Measurements from ENCODE around the gene STAC.

STAC gene, protein sequence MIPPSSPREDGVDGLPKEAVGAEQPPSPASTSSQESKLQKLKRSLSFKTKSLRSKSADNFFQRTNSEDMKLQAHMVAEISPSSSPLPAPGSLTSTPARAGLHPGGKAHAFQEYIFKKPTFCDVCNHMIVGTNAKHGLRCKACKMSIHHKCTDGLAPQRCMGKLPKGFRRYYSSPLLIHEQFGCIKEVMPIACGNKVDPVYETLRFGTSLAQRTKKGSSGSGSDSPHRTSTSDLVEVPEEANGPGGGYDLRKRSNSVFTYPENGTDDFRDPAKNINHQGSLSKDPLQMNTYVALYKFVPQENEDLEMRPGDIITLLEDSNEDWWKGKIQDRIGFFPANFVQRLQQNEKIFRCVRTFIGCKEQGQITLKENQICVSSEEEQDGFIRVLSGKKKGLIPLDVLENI

DNA sequence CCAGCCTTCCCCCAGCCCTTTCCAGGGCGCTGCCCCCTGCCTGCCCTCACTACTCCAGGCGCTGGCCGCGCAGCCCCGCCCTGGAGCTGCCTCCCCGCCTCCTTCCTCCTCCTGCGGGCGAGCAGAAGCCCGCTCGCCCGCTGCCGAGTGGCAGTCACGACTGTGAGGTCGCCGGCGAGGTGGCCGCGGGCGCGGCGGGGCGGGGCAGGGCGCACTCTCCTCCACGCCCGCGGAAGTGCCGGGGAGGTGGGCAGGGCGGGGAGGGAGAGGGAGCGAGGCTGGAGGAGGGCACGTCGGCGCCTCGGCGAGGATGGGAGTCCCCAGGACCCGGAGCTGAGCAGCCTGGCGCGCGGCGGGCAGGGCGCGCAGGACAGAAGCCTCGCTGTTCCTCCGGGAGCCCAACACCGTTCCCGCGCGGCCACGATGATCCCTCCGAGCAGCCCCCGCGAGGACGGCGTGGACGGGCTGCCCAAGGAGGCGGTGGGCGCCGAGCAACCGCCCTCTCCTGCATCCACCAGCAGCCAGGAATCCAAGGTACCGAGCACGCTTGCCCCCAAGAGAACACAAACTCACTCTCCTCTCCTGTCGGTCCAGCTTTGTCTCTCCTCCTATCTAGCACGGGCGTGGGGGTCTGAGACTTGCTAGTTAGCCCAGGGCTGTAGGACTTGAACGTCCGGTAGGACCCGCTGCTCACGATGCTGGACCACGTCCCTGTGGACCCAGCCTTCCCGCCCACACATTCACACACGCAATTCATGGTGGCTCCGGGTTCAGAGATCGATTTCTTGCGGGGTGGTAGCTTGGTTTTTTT, at the start of gene STAC:
STAC (plus strand) TSS at position 284 of the 811 bp plus-strand sequence; CDS start at position 424, 140 bp downstream.
- DNase-seq (ENCODE audit: low read depth in 2 of 2) = no peak

DNA sequence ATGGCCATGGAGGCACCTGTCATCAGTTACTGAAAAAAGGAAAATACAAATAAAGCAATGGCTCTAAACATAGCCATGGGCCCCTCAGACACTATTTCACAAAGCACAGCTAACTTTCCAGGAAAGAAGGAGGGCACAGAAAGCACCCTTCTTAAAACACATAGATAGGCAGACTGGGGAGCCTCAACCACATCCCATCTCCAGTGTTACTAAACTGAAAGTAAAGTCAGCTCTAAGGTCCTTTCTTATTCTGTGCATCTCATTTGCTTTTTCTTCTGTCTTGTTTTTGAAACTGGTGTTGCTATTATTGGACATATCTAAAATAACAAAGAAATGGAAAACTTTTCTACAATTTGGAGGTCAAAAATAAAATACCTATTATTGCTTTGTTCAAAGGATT, 48.2 kb upstream of the STAC start:
- DNase-seq (ENCODE audit: low read depth in 2 of 2) = no peak

DNA sequence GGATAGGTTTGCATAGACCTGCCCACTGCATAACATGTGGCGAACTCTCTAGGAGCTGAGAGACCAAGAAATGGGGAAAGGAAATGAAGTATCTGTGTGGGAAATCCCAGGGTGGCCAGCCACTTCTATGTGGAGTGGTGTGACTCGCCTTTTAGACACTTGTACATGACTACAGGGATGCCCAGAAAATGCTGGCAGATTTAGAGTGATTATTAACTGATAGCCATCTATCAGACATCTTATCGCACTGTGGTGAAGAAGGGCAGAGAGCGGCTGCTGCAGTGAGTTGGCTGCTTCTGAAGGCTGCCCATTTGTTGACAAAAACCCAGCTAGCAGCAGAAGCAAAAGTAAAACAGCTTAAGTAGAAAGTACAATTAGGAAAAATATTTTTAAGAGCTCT, 18.1 kb upstream of the STAC start:
- no peak for DNase-seq (ENCODE audit: low read depth in 2 of 2)

DNA sequence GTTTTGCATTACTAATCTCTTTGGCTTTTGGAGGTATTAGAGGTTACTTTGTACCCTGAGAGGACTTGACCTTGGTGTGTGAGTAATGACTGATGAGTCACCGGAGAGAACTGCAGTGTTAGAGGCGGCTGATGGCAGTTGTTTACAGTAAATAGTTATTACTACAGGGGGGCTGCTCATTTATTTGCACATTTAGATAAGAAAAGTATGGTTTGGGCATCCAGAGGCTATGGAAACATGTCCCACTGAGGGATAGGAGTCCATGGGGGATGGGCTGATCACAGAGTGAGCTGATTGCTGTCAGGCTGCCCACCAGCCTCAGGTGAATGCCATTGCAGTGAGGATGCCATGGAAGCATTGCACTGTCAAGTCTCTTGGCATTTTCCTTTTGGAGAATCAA, 17.3 kb upstream of the STAC start:
- no peak for DNase-seq (ENCODE audit: low read depth in 2 of 2)

DNA sequence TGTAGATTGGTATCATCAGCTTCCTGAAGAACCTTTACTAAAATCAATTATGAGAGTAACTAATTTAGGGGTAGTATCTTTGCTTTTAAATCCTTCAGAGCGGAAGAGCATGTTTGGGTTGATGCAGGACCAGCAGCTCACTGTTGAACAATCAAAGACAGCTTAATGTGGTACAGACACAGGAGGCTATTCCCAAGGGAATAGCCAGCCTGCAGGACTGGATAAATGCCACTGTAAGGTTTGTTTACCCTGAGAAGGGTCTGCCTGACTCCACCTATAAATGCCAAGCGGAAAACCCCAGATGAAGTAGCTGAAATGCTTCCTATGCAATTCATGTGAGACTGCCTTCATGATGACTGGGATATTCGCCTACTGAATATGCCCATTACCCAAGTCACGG, 16.0 kb upstream of the STAC start:
- no peak for DNase-seq (ENCODE audit: low read depth in 2 of 2)

DNA sequence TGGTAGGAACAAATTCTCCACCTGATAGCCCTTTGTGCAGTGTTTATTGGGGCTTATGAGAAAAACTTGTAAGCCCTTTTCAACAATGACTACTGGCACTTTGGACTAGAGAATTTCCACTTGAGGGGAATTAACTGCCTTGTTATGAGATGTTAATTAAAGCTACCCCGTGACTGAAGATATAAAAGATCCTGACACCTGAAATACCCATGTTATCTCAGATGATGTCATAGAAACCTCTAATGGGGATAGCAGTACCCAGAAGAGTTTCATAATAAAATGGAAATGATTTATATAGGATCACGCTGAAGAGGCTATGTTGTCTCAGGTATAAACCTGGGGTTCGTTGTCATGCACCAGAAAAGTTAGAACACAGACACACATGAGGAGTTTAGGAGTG, 14.5 kb upstream of the STAC start:
- DNase-seq (ENCODE audit: low read depth in 2 of 2) = no peak

DNA sequence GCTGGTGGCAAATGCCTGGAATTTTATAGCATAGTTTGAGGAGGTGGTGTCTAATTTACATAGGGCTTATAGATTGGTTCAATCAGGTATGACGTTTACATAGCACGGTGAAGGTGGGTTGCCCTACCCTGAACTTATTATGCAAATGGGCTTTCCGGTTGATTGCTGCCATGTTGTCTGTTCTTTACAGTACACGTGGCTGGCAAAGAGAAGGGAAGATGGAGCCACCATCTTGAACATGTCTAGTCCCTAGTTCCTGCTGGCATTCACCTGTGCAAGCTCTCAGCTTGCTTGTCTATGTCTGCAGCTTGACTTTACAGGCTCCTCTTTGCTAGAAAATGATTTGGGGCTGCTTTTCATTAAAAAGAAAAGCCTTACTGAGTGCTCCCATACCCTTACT, 14.0 kb upstream of the STAC start:
- DNase-seq (ENCODE audit: low read depth in 2 of 2) = no peak

DNA sequence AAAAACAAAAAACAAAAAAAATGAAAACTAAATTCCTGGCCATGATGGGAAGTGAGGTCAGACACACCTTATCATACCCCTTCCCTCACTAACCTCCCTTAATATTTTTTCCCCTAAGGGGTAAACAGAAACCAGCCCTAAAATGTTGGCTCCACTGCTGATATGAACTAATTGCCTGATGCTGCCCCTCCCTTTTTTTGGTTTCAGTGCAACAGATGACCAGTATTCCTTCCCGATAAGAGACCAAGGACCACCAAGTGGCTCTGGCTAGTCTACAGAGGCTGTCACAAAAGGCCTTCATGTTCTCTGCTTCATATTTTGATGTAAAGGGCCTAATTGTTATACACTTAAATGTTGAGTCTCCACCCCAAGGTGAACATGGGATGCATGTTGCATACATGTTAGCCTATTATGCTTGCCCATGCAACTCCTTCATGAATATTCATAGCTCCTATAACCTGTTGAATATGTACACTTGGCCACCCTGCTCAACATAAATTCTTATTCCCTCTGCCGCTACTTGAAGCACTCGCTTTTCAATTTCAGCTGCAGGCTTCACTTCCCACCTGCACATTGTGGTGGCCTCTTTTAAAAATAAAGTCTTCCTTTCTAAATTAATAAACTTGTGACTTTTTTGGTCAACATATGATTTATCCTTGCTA, 12.3 kb upstream of the STAC start:
- DNase-seq (ENCODE audit: low read depth in 2 of 2) = no peak

DNA sequence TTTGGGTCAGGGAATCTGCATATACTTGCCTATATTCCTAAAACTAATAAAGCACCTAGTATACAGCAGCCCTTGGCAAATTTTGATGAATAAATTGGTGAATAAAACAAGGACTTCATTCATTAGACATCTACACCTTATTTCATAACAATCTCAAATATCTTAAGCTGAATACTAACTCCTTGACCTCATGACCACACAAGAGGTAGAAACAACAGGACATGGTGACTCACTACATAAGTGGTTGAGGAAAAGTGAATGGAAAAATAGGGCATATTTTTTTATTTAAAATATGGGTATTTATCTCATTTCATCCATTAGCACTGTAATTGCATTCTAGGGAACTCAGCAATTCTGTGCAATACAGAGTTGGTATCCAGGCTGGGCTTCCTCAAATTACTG, 7.8 kb upstream of the STAC start:
- DNase-seq (ENCODE audit: low read depth in 2 of 2) = no peak

DNA sequence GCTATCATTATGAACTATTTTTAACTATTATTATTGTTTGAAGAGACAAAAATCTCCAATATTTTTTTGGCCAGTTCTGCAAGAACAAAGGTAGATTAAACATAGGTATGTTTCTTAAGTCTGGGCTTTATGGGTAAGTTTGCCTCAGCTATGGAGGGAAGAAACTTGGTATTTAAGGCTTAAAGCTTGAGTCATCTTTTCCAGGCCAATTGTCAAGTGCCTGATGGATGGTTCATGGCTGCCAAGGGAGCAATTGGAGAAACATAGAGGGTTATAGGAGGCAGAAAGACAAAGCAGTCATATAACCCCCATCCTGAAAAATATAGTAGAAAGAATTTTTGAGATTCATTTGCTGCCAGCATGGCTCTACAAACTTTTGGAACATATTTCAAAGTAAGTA, 7.2 kb upstream of the STAC start:
- DNase-seq (ENCODE audit: low read depth in 2 of 2) = no peak

DNA sequence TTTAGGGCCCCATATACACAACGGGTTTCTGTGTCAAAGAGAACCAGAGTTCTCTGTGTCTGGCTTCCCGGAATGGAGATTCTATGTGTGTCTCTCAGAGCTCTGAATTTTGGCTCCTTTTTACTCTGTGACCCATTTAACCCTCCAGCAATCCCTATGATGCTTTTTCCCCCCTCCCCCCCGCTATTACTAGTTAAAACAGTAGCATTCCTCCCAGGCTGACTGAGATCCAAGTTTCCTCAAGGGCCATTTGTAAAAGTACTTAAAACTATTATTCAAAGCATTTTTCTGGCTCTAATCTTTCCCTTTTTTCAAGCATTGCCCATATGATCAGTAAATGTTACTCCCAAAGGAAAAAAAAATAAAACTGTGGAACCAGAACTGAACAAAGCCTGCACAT, 6.6 kb upstream of the STAC start:
- DNase-seq (ENCODE audit: low read depth in 2 of 2) = no peak

DNA sequence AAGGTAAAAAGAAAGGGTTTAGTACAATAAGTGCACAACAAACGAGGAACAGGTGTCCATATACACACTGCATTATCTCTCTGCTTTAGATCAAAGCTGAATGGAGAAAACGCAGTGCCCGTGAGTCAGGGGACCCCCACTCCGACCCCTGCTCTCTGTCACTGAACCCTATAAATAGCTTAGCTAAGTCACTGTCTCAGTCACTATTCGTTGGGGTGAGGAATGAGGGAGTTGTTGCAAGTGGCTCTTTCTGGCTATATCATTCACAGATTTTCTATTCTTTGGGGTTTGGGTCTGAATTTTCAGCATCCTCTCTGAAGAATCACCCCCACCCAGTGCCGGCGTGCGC, 458 bp upstream of the STAC start:
- DNase-seq (ENCODE audit: low read depth in 2 of 2) = no peak

DNA sequence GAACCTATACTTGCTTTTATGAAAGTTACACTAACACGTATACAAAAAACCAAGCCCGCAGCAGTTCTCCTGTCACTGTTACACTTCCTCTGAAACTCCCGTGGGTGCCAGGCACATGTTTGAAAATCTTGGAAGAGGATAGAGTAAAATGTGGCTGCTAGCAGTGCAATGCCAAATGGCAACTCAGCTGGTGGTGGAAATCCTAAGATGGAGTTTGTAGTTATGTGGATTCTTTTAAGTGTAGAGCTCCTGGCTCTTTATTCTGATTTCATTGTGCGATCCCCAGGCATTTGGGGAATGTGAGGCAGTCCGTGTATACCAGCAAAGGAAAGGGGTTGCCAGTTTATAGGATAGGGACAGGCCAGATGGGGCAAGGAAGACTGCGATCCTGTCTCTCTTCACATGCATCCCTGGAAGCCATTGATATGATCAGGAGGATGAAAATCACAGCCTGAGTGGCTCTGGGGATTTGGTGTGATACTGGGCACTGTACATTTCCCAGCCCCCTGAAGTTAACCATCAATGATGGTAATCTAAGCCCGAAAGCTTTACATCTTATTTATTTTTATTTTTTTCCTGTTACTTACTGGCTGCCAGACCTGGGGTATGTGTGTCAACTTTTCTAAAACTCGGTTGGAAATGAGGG, 1.1 kb downstream of the STAC start:
- DNase-seq (ENCODE audit: low read depth in 2 of 2) = no peak

DNA sequence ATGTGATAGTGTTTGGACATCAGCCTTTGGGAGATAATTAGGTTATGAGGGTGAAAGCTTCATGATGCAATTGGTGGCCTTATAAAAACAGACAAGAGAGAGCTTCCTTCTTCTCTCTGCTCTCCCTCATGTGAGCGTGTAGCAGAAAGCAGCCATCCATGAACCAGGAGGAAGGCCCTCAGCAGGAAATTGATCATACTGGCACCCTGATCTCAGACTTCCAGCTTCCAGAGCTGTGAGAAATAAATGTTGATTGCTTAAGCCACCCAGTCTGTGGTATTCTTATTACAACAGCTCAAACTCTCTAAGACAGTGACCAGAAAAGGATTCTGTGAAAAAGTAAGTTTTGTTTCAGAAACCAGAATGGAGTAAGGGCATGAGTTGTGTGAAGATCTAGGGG, 13.3 kb downstream of the STAC start:
- no peak for DNase-seq (ENCODE audit: low read depth in 2 of 2)

DNA sequence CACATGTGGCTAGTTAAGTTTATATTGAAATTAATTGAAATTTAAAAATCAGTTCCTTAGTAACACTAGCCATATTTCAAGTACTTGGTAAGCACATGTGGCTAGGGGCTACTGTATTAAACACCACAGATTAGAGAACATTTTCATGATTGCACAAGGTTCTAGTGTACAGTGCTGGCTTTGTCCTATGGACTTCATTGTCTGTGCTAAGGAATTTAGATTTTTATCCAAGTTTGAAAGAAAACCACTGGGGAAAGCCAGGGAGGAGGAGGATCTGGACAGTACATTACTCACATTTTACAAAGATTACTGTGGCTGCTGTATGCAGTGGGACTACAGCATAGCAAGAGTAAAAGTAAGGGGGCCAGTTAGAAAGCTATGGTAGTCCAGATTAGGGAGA, 13.9 kb downstream of the STAC start:
- no peak for DNase-seq (ENCODE audit: low read depth in 2 of 2)

DNA sequence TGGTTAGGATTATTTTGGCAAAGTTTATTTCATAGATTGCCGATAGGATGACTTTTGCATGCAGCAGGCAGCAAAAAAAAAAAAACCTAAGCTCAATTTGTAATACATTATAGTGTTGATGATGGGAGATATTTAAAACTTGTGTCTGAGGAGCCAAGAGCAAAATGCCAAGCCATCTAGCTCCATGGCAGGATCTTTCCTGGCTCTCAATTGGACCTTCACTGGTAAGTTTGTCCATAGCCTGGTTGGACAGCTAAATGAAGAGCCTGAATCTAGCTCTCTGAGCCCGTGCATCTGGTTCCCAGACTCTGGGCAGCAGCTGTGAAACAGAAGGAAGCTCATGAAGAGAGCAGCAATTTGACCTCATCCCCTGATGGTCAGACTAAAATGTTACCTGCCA, 17.5 kb downstream of the STAC start:
- DNase-seq (ENCODE audit: low read depth in 2 of 2) = no peak

DNA sequence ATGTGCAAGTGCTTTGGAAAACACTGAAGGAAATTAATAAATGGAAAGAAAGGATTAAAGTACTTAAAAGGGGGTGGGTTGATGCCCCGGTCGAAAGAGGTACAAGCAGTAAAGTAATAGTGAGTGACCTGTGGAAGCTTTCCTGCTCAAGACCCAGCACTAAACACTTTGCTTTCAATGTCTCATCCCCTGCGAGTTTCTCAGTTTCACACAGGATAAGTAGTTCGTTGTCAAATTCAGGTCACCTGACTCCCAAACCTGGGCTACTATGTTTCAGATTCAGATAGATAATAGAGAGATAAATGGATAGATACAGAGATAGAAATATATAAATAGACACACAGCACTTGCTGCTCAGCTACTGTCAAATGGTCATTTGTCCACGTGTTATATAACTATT, 19.6 kb downstream of the STAC start:
- no peak for DNase-seq (ENCODE audit: low read depth in 2 of 2)

DNA sequence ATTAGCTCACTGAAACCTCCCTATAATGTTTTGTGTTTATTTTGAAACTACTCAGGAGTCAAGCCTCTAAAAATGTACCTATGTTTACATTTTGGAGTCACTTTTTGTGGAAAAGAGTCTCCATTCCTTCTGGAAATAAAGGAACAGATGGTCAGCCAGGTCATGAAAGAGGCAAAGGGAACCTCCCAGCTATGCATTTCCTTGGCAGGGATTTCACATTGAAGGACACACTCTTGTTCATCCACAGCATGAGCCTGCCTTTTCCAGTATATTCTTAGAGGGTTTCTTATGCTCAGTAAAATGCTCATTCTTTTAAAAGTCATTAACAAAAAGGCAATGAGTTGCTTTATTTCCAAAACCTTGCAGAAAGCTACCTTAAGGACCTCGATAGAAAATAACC, 20.8 kb downstream of the STAC start:
- DNase-seq (ENCODE audit: low read depth in 2 of 2) = no peak

DNA sequence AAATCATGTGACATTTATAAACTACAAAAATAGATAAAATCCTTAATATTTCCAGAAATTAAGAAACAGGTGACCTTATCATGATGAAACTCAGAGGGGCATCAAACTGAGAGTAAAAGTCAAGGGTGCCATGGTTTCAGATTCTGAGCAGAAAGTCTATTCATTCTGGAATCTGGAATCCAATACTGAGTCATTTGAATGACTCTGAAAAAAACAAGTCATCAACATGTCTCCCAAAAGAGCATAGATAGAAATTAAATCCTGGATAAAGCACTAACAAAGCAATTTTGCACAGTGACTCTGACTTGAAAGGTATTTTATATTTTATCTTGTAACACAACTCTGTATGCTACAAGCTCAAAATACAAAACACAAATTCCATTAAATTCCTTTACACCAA, 23.4 kb downstream of the STAC start:
- no peak for DNase-seq (ENCODE audit: low read depth in 2 of 2)

DNA sequence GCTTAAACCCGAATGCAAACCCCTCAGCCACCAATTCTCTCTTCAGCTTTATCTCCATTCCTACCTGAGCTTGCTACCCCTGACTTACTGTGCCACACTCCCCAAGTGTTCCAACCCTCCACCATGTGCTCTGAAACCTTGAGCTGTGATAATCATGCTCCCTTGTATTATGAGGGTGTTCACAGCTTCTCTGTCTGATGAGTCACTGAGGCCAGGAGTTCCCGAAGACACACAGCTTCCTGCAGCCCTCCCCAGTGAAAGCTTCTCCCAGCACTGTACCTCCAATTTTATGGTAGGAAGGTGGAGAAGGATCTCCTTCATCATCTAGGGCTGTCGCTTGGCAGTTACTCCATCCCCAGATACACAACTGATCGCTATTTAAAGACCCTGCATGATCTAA, 24.9 kb downstream of the STAC start:
- no peak for DNase-seq (ENCODE audit: low read depth in 2 of 2)

DNA sequence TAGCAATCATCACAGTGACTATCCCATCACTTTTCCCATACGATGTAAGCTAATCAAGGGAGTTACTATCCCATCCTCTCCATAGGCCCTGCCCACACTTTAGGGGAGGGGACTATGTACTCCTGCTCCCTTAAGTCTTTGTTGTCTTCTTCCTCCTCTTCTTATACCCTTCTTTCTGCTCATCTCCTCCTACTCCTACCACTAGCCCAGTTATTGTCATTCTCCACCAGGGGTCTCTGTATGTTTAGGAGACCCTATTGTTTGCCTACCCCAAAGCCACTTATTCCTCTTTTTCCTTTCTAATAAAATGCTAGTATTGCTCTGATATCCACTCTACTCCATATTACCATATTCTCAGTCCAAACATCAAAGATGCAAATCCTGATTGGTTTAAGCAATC, 27.8 kb downstream of the STAC start:
- no peak for DNase-seq (ENCODE audit: low read depth in 2 of 2)

DNA sequence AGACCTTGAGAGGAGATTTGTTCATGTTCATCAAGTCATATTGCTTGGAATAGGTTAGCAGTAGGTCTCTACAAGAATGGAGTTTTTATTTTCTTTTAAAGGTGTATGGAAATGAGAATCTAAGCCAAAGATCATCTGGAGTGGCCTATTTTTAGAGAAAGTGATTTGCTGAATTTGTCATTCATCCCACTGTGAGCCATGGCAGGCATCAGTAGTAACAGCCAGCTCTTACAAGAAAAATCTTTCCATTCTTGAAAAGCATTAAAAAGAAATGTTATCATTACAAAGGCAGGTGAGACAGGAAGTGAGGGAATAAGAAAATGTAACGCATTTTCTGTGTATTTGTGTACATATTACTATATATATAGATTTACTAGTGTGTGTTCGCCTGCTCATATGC, 29.6 kb downstream of the STAC start:
- no peak for DNase-seq (ENCODE audit: low read depth in 2 of 2)
